ENCODE data around the gene SLC30A5.

Gene SLC30A5

GRCh38 chr5:69170495-69170894 lies 76.7 kb downstream of the SLC30A5 start:
- H3K4me1 ChIP-seq (ENCODE audit: control insufficient read depth in 1 of 2, insufficient read depth in 1 of 2, low read depth in 1 of 2, low read length in 1 of 2) = peaks cover 21 to 23% of the 10 kb centered on the region in 2 experiments
- H3K4me3 ChIP-seq (ENCODE audit: low read depth in 1 of 2, low read length in 1 of 2) = no peak overlapping the region
- H3K27ac ChIP-seq = no peak overlapping the region
- peaks cover 37% of the 10 kb centered on the region for H3K36me3 ChIP-seq
- H3K9me3 ChIP-seq = no peaks in the 10 kb centered on the region
- TF ChIP-seq, protein P1, sequence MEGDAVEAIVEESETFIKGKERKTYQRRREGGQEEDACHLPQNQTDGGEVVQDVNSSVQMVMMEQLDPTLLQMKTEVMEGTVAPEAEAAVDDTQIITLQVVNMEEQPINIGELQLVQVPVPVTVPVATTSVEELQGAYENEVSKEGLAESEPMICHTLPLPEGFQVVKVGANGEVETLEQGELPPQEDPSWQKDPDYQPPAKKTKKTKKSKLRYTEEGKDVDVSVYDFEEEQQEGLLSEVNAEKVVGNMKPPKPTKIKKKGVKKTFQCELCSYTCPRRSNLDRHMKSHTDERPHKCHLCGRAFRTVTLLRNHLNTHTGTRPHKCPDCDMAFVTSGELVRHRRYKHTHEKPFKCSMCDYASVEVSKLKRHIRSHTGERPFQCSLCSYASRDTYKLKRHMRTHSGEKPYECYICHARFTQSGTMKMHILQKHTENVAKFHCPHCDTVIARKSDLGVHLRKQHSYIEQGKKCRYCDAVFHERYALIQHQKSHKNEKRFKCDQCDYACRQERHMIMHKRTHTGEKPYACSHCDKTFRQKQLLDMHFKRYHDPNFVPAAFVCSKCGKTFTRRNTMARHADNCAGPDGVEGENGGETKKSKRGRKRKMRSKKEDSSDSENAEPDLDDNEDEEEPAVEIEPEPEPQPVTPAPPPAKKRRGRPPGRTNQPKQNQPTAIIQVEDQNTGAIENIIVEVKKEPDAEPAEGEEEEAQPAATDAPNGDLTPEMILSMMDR (IDR thresholded peaks at IDR 0.05) = no peak
- no peaks in the 10 kb centered on the region for H3K27me3 ChIP-seq

GRCh38 chr5:69170969-69171368 lies 77.2 kb downstream of the SLC30A5 start:
- H3K36me3 ChIP-seq = peaks cover 41% of the 10 kb centered on the region
- no peak overlapping the region for H3K27ac ChIP-seq
- peaks cover 21 to 23% of the 10 kb centered on the region in 2 experiments for H3K4me1 ChIP-seq (ENCODE audit: control insufficient read depth in 1 of 2, insufficient read depth in 1 of 2, low read depth in 1 of 2, low read length in 1 of 2)
- TF ChIP-seq, protein P1 (IDR thresholded peaks at IDR 0.05) = no peak
- no peaks in the 10 kb centered on the region for H3K9me3 ChIP-seq
- H3K27me3 ChIP-seq = no peaks in the 10 kb centered on the region
- no peak overlapping the region for H3K4me3 ChIP-seq (ENCODE audit: low read depth in 1 of 2, low read length in 1 of 2)
